GM12892 (cell line): ENCODE data around the gene RFFL.

Experiments used
- POLR2A ChIP-seq: IDR thresholded peaks from 2 replicates; pipeline ENCODE4 v1.6.1; 2011; ENCODE audit warnings: low read depth, low read length, control low read depth
- POLR2AphosphoS5 ChIP-seq: IDR thresholded peaks from 2 replicates; pipeline ENCODE4 v1.6.1; 2011; ENCODE audit warnings: low read depth, low read length, control low read depth
- TAF1 ChIP-seq: IDR thresholded peaks from 2 replicates; pipeline ENCODE4 v1.6.1; 2011; ENCODE audit warnings: low read depth, mild to moderate bottlenecking, control low read depth, low read length, borderline replicate concordance

DNA sequence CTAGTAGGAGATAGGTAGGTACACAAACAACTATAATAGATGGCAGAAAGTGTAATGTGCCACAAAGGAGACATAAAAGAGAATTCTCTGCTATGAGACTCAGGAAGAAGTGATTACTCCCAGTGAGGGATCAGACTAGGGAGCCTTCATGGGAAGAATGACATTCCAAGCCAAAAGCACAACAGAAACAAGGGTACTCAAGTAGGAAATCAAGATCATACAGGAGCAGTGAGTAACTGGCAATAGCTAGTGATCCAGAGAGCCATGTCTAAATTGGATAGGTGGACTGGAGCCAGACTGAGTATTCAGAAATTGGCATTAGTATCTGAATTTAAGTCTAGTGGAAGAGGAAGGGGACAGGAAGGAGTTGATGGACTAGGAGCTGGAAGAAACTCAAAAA lies 10.7 kb downstream of the RFFL start:
- TF ChIP-seq POLR2A (no peak), TAF1 (no peak), POLR2AphosphoS5 (no peak)
